ENCODE data around the gene HTRA2. TPM values are rescaled to one million over a fixed set of nuclear protein-coding genes. Genes with fewer than 3 reads are reported as not detected.

HTRA2 gene
- polyA plus RNA-seq, 1 donor (not counting 4 experiments of a cell fraction or from before 2014, with no cell fraction given), result 25.5 TPM

DNA sequence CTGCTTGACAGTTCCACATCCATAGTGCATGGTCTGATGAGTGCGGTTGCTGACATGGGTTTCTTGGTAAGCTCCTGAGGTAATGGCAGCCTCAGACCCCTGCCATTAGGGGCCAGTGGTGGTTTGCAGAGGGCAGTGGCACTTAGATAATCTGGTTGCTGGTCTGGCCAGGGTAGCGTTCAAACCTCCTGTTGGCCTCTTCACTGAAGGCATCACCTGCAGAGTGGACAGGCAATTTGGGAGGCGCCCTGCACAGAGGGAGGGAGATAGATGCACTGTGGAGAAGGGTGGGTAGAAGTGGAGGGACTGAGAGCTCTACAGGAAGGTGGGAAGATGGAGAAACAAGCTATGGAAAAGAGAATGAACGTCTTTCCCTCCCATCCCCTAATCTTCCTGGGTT lies 3.7 kb downstream of the HTRA2 start:
- H3K4me1 ChIP-seq (ENCODE audit: control insufficient read depth, extremely low read depth, insufficient read depth, low read length), result peaks cover 21% of the 10 kb centered on the region
- H3K27me3 ChIP-seq (ENCODE audit: control insufficient read depth, extremely low read depth, insufficient read depth, low read length), result no peaks in the 10 kb centered on the region
- H3K9me3 ChIP-seq (ENCODE audit: control insufficient read depth, low read depth, low read length), result no peaks in the 10 kb centered on the region
- FAIRE-seq (no peak), DNase-seq (ENCODE audit: low read depth, low spot score) (no peak)
- H3K4me3 ChIP-seq (ENCODE audit: control insufficient read depth in 2 of 3, extremely low read depth in 1 of 3, insufficient read depth in 2 of 3, low read depth in 1 of 3, low read length in 3 of 3), result no peak overlapping the region
- H3K9me1 ChIP-seq (ENCODE audit: control insufficient read depth, extremely low read depth, insufficient read depth, low read length), result peaks cover 4% of the 10 kb centered on the region
- dilution Hi-C loops (cut with MboI; ENCODE audit: extremely low pct_ligation_motif_present, low sequenced_read_pairs), result no loop called here
- no peak overlapping the region for H3K27ac ChIP-seq (ENCODE audit: control insufficient read depth, insufficient read depth, low read length)
- TF ChIP-seq EZH2 (IDR thresholded peaks at IDR 0.05; ENCODE audit: low read length), result no peak
- TF ChIP-seq, protein P1, sequence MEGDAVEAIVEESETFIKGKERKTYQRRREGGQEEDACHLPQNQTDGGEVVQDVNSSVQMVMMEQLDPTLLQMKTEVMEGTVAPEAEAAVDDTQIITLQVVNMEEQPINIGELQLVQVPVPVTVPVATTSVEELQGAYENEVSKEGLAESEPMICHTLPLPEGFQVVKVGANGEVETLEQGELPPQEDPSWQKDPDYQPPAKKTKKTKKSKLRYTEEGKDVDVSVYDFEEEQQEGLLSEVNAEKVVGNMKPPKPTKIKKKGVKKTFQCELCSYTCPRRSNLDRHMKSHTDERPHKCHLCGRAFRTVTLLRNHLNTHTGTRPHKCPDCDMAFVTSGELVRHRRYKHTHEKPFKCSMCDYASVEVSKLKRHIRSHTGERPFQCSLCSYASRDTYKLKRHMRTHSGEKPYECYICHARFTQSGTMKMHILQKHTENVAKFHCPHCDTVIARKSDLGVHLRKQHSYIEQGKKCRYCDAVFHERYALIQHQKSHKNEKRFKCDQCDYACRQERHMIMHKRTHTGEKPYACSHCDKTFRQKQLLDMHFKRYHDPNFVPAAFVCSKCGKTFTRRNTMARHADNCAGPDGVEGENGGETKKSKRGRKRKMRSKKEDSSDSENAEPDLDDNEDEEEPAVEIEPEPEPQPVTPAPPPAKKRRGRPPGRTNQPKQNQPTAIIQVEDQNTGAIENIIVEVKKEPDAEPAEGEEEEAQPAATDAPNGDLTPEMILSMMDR (optimal IDR thresholded peaks at IDR 0.05 in 1 of 3, IDR thresholded peaks at IDR 0.05 in 1 of 3, conservative IDR thresholded peaks at IDR 0.05 in 1 of 3; ENCODE audit: extremely low read depth in 1 of 3, insufficient read depth in 2 of 3, low read length in 3 of 3), result no peak
- H2AFZ ChIP-seq (ENCODE audit: control insufficient read depth, low read length), result no peak overlapping the region
- no peak overlapping the region for H3K4me2 ChIP-seq (ENCODE audit: control insufficient read depth, extremely low read depth, insufficient read depth, low read depth, low read length)
- peaks cover 5 to 13% of the 10 kb centered on the region in 2 experiments for H3K36me3 ChIP-seq (ENCODE audit: control insufficient read depth in 2 of 2, extremely low read depth in 1 of 2, insufficient read depth in 2 of 2, low read length in 2 of 2)
- no peaks in the 10 kb centered on the region for H4K20me1 ChIP-seq (ENCODE audit: control insufficient read depth, extremely low read depth, insufficient read depth, low read length)
- peaks cover 19% of the 10 kb centered on the region for H3K79me2 ChIP-seq (ENCODE audit: control insufficient read depth, insufficient read depth, low read length)
- H3K9ac ChIP-seq (ENCODE audit: control insufficient read depth, extremely low read depth, insufficient read depth, low read length), result no peak overlapping the region

DNA sequence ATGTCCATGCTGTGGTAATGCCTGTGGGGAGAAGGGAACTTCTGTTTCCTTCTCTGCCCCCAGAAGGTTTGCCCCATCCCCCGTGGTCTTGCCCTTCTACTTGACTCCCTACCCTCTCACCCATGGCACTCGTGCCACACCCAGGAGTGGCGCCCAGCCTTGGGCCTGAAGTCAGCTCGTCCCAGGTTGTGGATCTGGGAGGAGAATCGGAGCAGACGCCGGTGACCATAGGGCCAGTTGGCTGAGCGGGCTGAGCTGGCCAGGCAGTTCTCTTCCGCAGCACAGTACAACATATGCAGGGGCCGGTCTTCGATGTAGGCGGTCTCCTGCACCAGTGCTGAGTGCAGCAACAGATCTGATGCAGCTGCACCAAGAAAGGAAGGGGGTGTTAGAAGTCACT lies 4.7 kb downstream of the HTRA2 start:
- H3K27me3 ChIP-seq (ENCODE audit: control insufficient read depth, extremely low read depth, insufficient read depth, low read length), result no peaks in the 10 kb centered on the region
- FAIRE-seq (no peak), DNase-seq (ENCODE audit: low read depth, low spot score) (no peak)
- H3K4me1 ChIP-seq (ENCODE audit: control insufficient read depth, extremely low read depth, insufficient read depth, low read length), result peaks cover 20% of the 10 kb centered on the region
- no peak overlapping the region for H3K27ac ChIP-seq (ENCODE audit: control insufficient read depth, insufficient read depth, low read length)
- dilution Hi-C loops (cut with MboI; ENCODE audit: extremely low pct_ligation_motif_present, low sequenced_read_pairs), result no loop called here
- H4K20me1 ChIP-seq (ENCODE audit: control insufficient read depth, extremely low read depth, insufficient read depth, low read length), result no peaks in the 10 kb centered on the region
- no peak overlapping the region for H3K4me3 ChIP-seq (ENCODE audit: control insufficient read depth in 2 of 3, extremely low read depth in 1 of 3, insufficient read depth in 2 of 3, low read depth in 1 of 3, low read length in 3 of 3)
- no peak overlapping the region for H2AFZ ChIP-seq (ENCODE audit: control insufficient read depth, low read length)
- peaks cover 9% of the 10 kb centered on the region for H3K79me2 ChIP-seq (ENCODE audit: control insufficient read depth, insufficient read depth, low read length)
- H3K36me3 ChIP-seq (ENCODE audit: control insufficient read depth in 2 of 2, extremely low read depth in 1 of 2, insufficient read depth in 2 of 2, low read length in 2 of 2), result peaks cover 5 to 13% of the 10 kb centered on the region in 2 experiments
- no peaks in the 10 kb centered on the region for H3K9me3 ChIP-seq (ENCODE audit: control insufficient read depth, low read depth, low read length)
- no peak overlapping the region for H3K9ac ChIP-seq (ENCODE audit: control insufficient read depth, extremely low read depth, insufficient read depth, low read length)
- TF ChIP-seq, protein P1 (optimal IDR thresholded peaks at IDR 0.05 in 1 of 3, IDR thresholded peaks at IDR 0.05 in 1 of 3, conservative IDR thresholded peaks at IDR 0.05 in 1 of 3; ENCODE audit: extremely low read depth in 1 of 3, insufficient read depth in 2 of 3, low read length in 3 of 3), result no peak
- TF ChIP-seq EZH2 (IDR thresholded peaks at IDR 0.05; ENCODE audit: low read length), result no peak
- no peak overlapping the region for H3K4me2 ChIP-seq (ENCODE audit: control insufficient read depth, extremely low read depth, insufficient read depth, low read depth, low read length)
- H3K9me1 ChIP-seq (ENCODE audit: control insufficient read depth, extremely low read depth, insufficient read depth, low read length), result peaks cover 4% of the 10 kb centered on the region

All from keratinocyte (primary cell).